ENCODE measurements around the gene YWHAB. TPM values are rescaled to one million over a fixed set of nuclear protein-coding genes. Genes with fewer than 3 reads are reported as not detected.

YWHAB gene
- 100 to 1,000 TPM; 130 to 236 TPM for total RNA-seq

GRCh38 chr20:44885392-44886265 lies at the start of gene YWHAB:
YWHAB (plus strand) TSS chr20:44885705; CDS start chr20:44901534, 15,829 bp downstream.
- Mint-ChIP-seq H3K9me3 (no peaks in the 10 kb centered on the region), H3K4me3 (peak within 1 kb of the TSS; percentile 97), H3K27me3 (no peaks in the 10 kb centered on the region), H3K27ac (peak within 1 kb of the TSS; percentile 97), H3K36me3 (ENCODE audit: low read depth) (peaks cover 52% of the 10 kb centered on the region), H3K4me1 (peaks cover 22% of the 10 kb centered on the region)
- ATAC-seq (replicated peaks): peak; percentile 97

- Mint-ChIP-seq H3K27me3 (peaks cover 14% of the 10 kb centered on the region), H3K36me3 (ENCODE audit: low read depth) (no peaks in the 10 kb centered on the region), H3K4me3 (no peak overlapping the region), H3K27ac (no peak overlapping the region), H3K9me3 (peaks cover 4% of the 10 kb centered on the region), H3K4me1 (peaks cover 6% of the 10 kb centered on the region)
- no peak for ATAC-seq (replicated peaks)
Measured at GRCh38 chr20:44836601-44837120, 48.8 kb upstream of the YWHAB start.

- Mint-ChIP-seq H3K27me3 (peaks cover 14% of the 10 kb centered on the region), H3K27ac (no peak overlapping the region), H3K4me3 (no peak overlapping the region), H3K36me3 (ENCODE audit: low read depth) (no peaks in the 10 kb centered on the region), H3K4me1 (peaks cover 6% of the 10 kb centered on the region), H3K9me3 (peaks cover 4% of the 10 kb centered on the region)
- no peak for ATAC-seq (replicated peaks)
Measured at GRCh38 chr20:44837946-44838345, 47.6 kb upstream of the YWHAB start.

- no peak overlapping the region for H3K27ac Mint-ChIP-seq
- no peak overlapping the region for H3K4me3 Mint-ChIP-seq
- peaks cover 6% of the 10 kb centered on the region for H3K4me1 Mint-ChIP-seq
- H3K36me3 Mint-ChIP-seq (ENCODE audit: low read depth): no peaks in the 10 kb centered on the region
- ATAC-seq (replicated peaks): no peak
- H3K27me3 Mint-ChIP-seq: peaks cover 18% of the 10 kb centered on the region
- peaks cover 4% of the 10 kb centered on the region for H3K9me3 Mint-ChIP-seq
Measured at GRCh38 chr20:44838521-44838920, 47.0 kb upstream of the YWHAB start.

GRCh38 chr20:44839481-44839880 lies 46.0 kb upstream of the YWHAB start:
- Mint-ChIP-seq H3K27ac (no peak overlapping the region), H3K9me3 (peaks cover 4% of the 10 kb centered on the region), H3K36me3 (ENCODE audit: low read depth) (no peaks in the 10 kb centered on the region), H3K27me3 (peaks cover 24% of the 10 kb centered on the region), H3K4me1 (peaks cover 6% of the 10 kb centered on the region), H3K4me3 (no peak overlapping the region)
- no peak for ATAC-seq (replicated peaks)

- H3K4me3 Mint-ChIP-seq: no peak overlapping the region
- peaks cover 29% of the 10 kb centered on the region for H3K27me3 Mint-ChIP-seq
- H3K4me1 Mint-ChIP-seq: no peaks in the 10 kb centered on the region
- no peaks in the 10 kb centered on the region for H3K36me3 Mint-ChIP-seq (ENCODE audit: low read depth)
- ATAC-seq (replicated peaks): no peak
- H3K27ac Mint-ChIP-seq: no peak overlapping the region
- peaks cover 4% of the 10 kb centered on the region for H3K9me3 Mint-ChIP-seq
Measured at GRCh38 chr20:44840826-44841225, 44.7 kb upstream of the YWHAB start.

GRCh38 chr20:44841955-44842354 lies 43.5 kb upstream of the YWHAB start:
- H3K27ac Mint-ChIP-seq: no peak overlapping the region
- no peaks in the 10 kb centered on the region for H3K4me1 Mint-ChIP-seq
- ATAC-seq (replicated peaks): no peak
- H3K9me3 Mint-ChIP-seq: peaks cover 4% of the 10 kb centered on the region
- peaks cover 29% of the 10 kb centered on the region for H3K27me3 Mint-ChIP-seq
- no peaks in the 10 kb centered on the region for H3K36me3 Mint-ChIP-seq (ENCODE audit: low read depth)
- H3K4me3 Mint-ChIP-seq: no peak overlapping the region

- peak; percentile 97 for ATAC-seq (replicated peaks)
- Mint-ChIP-seq H3K36me3 (ENCODE audit: low read depth) (no peaks in the 10 kb centered on the region), H3K4me3 (no peak overlapping the region), H3K9me3 (peaks cover 4% of the 10 kb centered on the region), H3K4me1 (no peaks in the 10 kb centered on the region), H3K27ac (no peak overlapping the region), H3K27me3 (peaks cover 29% of the 10 kb centered on the region)
Measured at GRCh38 chr20:44843876-44844275, 41.6 kb upstream of the YWHAB start.

- Mint-ChIP-seq H3K9me3 (no peaks in the 10 kb centered on the region), H3K4me1 (no peaks in the 10 kb centered on the region), H3K36me3 (ENCODE audit: low read depth) (no peaks in the 10 kb centered on the region), H3K27ac (no peak overlapping the region), H3K27me3 (peaks cover 27% of the 10 kb centered on the region), H3K4me3 (no peak overlapping the region)
- ATAC-seq (replicated peaks): peak; percentile 24
Measured at GRCh38 chr20:44848254-44849015, 37.1 kb upstream of the YWHAB start.

GRCh38 chr20:44849703-44850102 lies 35.8 kb upstream of the YWHAB start:
- ATAC-seq (replicated peaks): no peak
- H3K4me1 Mint-ChIP-seq: no peaks in the 10 kb centered on the region
- no peaks in the 10 kb centered on the region for H3K36me3 Mint-ChIP-seq (ENCODE audit: low read depth)
- H3K27me3 Mint-ChIP-seq: peaks cover 24% of the 10 kb centered on the region
- H3K4me3 Mint-ChIP-seq: no peak overlapping the region
- H3K27ac Mint-ChIP-seq: no peak overlapping the region
- no peaks in the 10 kb centered on the region for H3K9me3 Mint-ChIP-seq

GRCh38 chr20:44850272-44850671 lies 35.2 kb upstream of the YWHAB start:
- Mint-ChIP-seq H3K27ac (no peak overlapping the region), H3K4me1 (no peaks in the 10 kb centered on the region), H3K4me3 (no peak overlapping the region), H3K9me3 (no peaks in the 10 kb centered on the region), H3K27me3 (peaks cover 19% of the 10 kb centered on the region), H3K36me3 (ENCODE audit: low read depth) (no peaks in the 10 kb centered on the region)
- no peak for ATAC-seq (replicated peaks)

- ATAC-seq (replicated peaks): no peak
- Mint-ChIP-seq H3K4me3 (no peak overlapping the region), H3K36me3 (ENCODE audit: low read depth) (no peaks in the 10 kb centered on the region), H3K27me3 (peaks cover 19% of the 10 kb centered on the region), H3K27ac (no peak overlapping the region), H3K9me3 (no peaks in the 10 kb centered on the region), H3K4me1 (no peaks in the 10 kb centered on the region)
Measured at GRCh38 chr20:44850837-44851236, 34.7 kb upstream of the YWHAB start.

GRCh38 chr20:44851545-44851944 lies 34.0 kb upstream of the YWHAB start:
- Mint-ChIP-seq H3K27ac (no peak overlapping the region), H3K27me3 (peaks cover 19% of the 10 kb centered on the region), H3K4me3 (no peak overlapping the region), H3K36me3 (ENCODE audit: low read depth) (no peaks in the 10 kb centered on the region), H3K9me3 (peaks cover 2% of the 10 kb centered on the region), H3K4me1 (no peaks in the 10 kb centered on the region)
- no peak for ATAC-seq (replicated peaks)

GRCh38 chr20:44856442-44856841 lies 29.1 kb upstream of the YWHAB start:
- Mint-ChIP-seq H3K9me3 (peaks cover 3% of the 10 kb centered on the region), H3K27me3 (peaks cover 4% of the 10 kb centered on the region), H3K36me3 (ENCODE audit: low read depth) (no peaks in the 10 kb centered on the region), H3K4me3 (no peak overlapping the region), H3K4me1 (peaks cover 7% of the 10 kb centered on the region), H3K27ac (no peak overlapping the region)
- no peak for ATAC-seq (replicated peaks)
